ENCODE data around the gene LRRC26.
A peak's percentile ranks its signal among the peaks of the same experiment; 100 is the strongest.
"Not testable (repeated sequence)": the region's sequence is repeated elsewhere in the genome, so short reads cannot be mapped to it uniquely, and the experiment has no call there.

LRRC26 gene

DNA sequence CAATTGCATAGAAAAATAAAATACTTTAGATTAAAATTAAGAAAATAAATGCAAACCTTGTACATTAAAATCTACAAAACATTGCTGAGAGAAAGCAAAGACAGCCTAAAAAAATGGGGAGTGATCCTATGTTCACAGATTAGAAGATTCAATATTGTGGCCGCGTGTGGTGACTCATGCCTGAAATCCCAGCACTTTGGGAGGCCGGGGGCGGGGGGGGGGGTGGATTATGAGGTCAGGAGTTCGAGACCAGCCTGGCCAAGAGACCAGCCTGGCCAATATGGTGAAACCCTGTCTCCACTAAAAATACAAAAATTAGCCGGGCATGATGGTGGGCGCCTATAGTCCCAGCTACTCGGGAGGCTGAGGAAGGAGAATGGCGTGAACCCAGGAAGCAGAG lies 34.7 kb downstream of the LRRC26 start:
- DNase-seq, result not testable (repeated sequence)

DNA sequence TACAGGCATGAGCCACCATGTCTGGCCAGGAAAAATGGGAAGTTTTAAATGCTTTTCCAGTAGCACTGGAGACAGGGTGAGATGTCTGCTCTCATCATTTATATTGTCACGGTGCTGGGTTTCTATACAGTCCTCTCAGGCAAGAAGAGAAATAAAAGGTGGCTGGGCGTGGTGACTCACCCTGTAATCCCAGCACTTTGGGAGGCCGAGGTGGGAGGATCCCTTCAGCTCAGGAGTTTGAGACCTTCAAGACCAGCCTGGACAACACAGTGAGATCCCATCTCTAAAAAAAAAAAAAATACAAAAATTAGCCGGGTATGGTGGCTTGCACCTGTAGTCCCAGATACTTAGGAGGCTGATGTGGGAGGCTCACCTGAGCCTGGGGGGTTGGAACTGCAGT lies 35.7 kb downstream of the LRRC26 start:
- DNase-seq, result no peak

DNA sequence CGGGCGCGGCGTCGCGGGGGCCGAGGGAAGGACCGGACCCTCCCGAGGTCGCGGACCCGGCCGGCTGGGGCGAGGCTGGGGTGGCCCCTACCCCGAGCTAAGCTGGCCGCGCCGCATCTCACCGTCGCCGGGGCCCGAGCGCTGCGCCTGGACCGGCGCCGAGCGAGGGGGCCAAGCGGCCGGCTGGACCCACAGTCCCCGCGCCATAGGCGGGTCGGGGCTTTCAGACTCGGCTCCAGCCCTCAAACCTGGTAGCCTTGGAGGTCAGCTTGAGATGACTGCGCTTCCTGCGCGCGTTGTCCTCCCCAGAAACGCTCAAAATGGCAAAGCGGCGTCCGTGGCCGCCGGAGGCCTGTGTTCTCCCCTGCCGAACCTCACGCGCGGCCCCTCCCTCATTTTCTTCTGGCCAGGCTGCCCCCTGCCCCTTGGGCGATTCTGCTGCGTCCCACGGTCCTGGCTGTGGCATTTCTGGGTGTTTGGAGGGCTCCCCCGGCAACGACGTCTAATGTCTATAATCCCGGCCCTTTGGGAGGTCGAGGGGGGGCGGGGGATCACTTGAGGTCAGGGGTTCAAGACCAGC lies 39.6 kb downstream of the LRRC26 start:
- no peak for DNase-seq

DNA sequence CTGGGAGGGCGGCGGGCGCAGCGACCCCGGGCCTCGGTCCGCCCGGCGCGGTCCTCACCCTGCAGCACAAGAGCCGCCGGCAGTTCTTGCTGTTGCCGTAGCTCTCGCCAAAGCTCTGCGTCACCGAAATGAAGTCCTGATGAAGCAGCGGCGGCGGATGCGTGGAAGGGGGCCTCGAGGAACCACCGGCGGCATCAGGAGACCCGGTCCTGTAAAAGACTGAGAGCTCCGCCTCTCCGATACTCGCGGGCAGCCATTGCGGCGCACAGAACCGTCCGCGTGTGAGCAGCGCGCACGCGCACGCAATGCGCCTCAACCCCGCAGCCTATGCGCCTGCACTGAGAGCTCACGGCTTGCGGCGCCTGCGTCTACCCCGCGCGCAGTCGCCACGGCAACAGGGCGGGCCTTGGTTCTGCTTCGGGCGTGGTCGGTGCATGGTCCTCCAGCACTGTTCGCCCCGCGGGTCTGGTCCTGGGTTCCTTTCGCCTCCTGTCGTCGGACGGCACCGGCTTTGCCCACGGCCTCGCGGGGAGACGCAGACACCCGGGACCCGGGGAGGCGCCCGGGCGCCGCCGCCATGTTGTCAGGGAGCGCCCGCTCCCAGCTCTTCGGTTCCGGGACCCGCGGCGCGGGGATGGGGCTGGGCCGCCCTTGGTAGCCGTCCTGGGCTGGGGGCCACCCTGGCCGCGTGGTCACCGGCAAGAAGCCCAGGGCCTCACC lies 40.2 kb downstream of the LRRC26 start:
- DNase-seq, result peak; percentile 91

DNA sequence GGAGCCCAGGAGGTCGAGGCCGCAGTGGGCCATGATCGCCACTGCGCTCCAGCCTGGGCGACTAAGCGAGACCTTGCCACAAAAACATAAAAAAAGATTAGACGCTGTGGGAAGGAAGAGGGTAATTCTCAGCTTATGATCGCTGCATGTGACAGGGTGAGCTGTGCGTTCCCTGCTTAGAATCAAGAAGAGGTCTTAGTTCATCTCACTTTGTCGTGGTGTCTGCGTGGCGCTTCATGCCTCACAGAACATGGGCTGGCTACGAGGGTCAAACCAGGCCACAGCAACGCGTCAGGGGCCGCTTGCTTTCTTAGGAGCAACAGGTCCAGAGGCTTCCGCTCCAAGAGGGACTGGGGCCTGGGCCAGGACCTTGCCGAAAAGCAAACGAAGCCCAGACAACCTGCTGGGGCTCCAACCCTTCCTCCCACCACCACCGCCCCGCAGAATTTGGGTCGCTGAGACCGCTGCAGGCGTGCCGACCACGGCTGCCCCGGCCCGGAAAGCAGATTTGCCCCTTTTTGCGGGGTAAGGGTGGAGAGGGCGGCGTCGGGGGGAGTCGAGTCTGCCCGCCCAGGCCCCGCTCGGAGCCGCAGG lies 40.9 kb downstream of the LRRC26 start:
- no peak for DNase-seq

DNA sequence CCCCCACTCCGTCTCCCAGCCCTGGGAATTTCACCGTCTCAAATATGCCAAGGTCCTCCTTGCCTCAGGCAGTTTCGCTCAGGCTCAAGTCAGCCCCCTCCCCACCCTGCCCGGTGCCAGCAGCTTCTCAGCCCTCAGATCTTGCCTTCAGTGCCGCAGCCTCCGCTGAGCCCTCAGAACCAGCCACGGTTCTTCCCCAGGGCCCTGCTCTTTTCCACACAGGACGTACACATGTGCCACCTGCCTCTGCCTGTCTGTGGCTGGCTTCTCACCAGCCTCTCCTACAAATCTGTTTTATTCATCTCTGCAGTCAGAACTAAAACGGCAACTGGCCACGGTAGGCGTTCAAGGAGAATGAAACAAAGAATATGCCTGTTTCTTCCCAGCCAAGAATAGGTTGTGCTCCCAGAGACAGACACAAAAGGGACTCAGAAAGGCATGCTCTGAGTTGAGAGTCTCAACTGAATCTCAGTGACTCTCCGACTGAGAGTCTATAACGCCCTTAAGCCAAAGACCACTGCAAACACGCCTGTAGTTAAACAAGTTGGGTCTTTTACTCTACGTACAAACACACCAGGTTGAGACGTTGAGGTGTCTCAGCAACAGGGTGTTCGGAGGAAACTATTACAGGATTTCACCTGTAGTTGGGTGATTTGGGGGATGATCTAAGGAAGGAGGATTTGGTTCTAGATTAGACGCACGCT lies 41.5 kb downstream of the LRRC26 start:
- no peak for DNase-seq

DNA sequence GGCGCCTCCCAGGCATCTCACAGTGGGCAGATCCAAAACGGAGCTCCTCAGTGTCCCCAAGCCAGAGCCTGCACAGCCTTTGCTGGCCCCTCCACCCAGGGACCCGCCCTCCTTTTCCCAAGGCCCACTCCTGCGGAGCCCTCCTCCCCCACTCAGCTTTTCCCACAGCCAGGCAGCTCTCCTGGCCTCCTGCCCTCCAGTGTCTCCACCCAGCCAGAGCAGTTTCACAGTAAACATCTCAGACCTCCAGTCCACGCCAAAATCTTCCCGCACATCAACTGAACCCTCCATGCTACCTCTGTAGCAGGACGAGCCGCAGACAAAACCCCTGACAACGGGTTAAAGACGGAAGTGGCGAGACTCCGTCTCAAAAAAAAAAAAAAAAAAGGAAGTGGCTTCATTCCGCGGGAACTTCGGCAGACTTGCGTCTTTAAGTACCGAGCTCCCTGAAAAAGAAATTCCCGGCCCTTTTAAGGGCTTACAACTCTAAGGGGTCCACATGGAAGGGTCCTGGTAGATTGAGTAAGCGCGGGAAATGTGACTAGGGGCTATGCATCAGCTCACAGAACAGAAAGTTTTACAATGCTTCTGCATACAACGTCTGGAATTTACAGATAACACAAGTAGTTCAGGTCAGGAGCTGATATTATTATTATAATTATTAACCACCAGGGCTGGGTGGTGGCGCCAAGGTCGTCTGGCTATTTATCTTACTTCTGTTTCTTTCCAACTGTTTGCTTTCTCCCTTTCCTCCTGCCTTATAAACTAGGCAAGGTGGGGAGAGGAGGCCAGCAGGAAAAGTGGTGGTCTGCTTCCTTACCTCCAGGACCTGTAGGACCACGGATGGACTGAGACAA lies 42.3 kb downstream of the LRRC26 start:
- no peak for DNase-seq

DNA sequence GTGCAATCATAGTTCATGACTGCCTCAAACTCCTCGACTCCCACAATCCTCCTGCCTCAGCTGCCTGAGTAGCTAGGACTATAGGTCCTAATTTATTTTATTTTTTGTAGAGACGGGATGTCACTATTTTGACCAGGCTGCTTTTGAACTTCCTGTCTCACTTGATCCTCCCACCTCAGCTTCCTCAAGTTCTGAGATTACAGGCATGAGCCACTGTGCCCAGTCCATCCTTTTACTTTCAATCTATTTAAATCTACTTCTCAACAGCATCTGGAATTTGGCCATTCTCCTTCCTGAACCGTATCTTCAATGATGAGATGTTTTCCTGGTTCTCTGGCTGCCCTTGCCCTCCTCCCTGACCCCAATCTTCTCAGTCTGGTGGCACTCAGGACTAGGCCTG lies 43.1 kb downstream of the LRRC26 start:
- DNase-seq, result no peak

DNA sequence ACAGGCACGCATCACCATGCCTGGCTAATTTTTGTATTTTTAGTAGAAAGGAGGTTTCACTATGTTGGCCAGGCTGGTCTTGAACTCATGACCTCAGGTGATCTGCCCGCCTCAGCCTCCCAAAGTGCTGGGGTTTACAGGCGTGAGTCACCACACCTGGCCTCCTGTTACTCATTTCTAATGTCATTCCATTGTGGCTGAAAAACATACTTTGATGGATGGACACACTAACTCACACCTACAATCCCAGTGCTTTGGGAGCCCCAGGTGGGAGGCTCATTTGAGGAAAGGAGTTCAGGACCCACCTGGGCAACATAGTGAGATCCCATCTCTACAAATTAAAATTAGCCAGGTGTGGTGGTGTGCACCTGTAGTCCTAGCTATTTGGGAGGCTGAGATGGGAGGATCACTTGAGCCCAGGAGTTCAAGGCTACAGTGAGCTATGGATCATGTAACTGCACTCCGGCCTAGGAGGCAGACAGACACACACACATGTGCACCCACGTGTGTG lies 45.8 kb downstream of the LRRC26 start:
- DNase-seq, result not testable (repeated sequence)

DNA sequence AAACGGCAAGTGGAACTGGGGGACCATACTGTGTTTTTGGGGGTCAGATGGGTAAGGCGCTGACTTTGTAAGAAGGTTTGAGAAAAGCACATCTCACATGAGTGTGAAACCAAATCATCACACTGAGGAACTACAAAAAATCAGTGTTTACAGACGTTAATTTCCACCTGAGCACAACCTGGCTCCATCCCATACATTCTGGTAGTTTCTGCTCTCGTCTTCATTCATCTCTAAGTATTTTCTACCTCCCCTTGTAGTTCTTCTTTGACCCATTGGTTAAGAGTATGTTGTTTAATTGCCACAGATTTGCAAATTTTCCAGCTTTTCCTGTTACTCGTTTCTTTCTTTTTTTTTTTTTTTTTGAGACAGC lies 46.4 kb downstream of the LRRC26 start:
- no peak for DNase-seq

DNA sequence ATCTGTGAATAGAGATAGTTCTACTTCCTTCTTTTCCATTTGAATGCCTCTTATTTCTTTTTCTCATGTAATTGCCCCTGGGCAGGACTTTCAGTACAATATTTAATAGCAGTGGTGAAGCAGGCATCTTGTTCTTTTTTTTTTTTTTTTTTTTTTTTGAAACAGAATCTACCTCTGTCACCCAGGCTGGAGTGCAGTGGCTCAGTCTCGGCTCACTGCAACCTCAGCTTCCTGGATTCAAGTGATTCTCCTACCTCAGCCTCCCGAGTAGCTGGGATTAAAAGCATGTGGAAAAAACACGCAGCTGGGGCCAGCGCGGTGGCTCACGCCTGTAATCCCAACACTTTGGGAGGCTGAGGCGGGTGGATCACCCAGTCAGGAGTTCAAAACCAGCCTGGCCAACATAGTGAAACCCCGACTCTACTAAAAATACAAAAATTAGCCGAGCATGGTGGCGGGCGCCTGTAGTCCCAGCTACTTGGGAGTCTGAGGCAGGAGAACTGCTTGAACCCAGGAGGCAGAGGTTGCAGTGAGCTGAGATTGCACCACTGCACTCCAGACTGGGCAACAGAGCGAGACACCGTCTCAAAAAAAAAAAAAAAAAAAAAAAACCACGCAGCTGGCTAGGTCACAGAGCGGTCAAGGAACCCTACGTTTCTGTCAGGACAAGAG lies 46.9 kb downstream of the LRRC26 start:
- not testable (repeated sequence) for DNase-seq

DNA sequence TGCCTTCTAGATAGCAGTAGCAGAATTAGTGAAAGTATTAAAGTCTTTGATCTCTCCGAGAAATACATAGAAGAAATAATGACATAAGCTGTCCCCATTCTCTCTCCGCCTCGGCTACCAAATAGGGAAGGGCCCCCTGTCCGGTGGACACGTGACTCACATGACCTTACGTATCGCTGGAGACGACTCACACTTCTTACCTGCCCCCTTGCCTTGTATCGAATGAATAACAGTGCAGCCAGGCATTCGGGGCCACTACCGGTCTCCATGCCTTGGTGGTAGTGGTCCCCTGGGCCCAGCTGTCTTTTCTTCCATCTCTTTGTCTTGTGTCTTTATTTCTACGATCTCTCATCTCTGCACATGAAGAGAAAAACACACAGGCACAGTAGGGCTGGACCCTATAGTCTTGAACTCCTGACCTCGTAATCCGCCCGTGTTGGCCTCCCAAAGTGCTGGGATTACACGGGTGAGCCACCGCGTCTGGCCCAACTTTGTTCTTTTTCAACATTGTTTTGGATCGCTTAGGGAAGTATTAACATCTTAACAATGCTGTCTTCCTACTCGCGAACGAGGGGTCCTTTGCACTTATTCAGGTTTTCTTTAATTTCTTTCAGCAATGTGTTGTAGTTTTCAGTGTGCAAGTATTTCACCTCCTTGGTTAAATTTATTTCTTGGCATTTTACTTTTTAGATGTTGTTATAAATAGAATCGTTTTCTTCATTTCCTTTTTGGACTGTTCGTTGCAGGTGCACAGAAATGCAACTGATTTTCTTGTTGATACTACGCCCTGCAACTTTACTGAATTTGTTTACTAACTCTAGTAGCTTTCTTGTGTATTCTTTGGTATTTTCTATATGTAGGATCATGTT lies 47.7 kb downstream of the LRRC26 start:
- not testable (repeated sequence) for DNase-seq

Measured in fibroblast of skin of abdomen (primary cell).